ENCODE results near the gene STAT2. TPM values are rescaled to one million over a fixed set of nuclear protein-coding genes. Genes with fewer than 3 reads are reported as not detected.

STAT2 gene
- total RNA-seq, 1 donor from 2014 or later: 47.9 TPM

GRCh38 chr12:56333679-56334489 is 26.0 kb downstream of the STAT2 start, which contains the start of gene PAN2:
Gene PAN2 (minus strand): TSS chr12:56334000. CDS start chr12:56333094, 906 bp downstream.
- peak; percentile 80 for TF ChIP-seq CTCF (IDR thresholded peaks at IDR 0.05; ENCODE audit: insufficient read depth, low read length, severe bottlenecking)
- Histone ChIP-seq H3K4me3 (ENCODE audit: low read depth, low read length) (peak within 1 kb of the TSS; percentile 45), H3K27me3 (ENCODE audit: control insufficient read depth, insufficient read depth, low read length) (no peaks in the 10 kb centered on the region), H3K36me3 (ENCODE audit: control insufficient read depth, insufficient read depth, low read length) (no peaks in the 10 kb centered on the region)
- DNase-seq (ENCODE audit: low read depth) (peak; percentile 93), FAIRE-seq (no peak)

DNA sequence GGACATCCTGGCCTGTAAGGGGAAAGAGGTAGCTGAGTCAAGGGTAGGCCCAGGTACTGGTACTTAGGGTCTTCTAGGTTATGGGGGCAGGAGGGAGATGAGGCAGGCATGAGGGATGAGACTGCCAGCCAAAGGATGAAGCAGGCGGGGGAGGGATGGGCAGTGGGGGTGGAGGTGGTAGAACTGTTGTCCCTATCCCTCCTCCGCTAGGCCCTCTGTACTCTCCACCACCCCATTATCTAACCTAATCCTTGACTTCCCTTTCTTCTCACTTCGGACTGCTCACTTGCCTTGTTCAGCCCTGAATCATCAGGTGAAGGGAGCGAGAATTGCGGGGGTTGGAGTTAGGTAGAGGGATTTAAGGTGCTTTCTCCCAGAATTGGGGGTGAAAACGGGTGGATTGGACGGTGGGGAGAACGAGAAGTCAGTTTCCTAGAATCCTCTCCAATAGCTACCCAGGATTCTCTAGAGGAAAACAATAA is 26.7 kb downstream of the STAT2 start:
- no peak for TF ChIP-seq CTCF (IDR thresholded peaks at IDR 0.05; ENCODE audit: insufficient read depth, low read length, severe bottlenecking)
- Histone ChIP-seq H3K4me3 (ENCODE audit: low read depth, low read length) (peak overlapping the region; percentile 45), H3K27me3 (ENCODE audit: control insufficient read depth, insufficient read depth, low read length) (no peaks in the 10 kb centered on the region), H3K36me3 (ENCODE audit: control insufficient read depth, insufficient read depth, low read length) (no peaks in the 10 kb centered on the region)
- no peak for FAIRE-seq
- peak; percentile 73 for DNase-seq (ENCODE audit: low read depth)

DNA sequence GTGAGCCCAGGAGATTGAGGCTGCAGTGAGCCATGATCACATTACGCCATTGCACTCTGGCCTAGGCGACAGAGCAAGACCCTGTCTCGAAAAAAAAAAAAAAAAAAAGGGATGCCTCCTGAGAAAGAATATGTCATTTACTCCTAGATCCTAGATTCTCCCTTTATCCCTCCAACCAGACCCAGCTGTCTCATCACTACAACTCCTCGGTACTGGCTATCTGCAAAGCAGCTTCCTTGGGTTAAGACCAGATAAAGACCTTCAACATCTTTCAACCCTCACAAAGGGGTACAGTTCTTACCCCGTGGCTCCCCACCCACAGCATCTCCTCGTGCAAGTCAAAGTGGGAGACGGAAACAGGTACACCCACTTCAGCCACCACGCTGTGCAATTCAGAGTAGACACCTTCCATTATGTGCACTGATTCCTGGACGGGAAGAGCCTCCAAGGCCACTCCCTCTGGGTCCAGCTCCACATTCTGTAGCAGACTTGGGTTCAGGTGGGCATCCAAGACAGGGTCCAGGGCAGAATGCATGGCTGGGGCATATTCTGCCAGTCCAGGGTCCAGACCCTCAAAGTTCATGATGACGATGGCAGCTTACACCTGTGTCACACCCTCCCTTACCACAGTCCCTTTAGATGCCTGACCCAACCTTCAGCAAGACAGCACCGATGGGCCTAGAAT is 27.3 kb downstream of the STAT2 start:
- Histone ChIP-seq H3K36me3 (ENCODE audit: control insufficient read depth, insufficient read depth, low read length) (peaks cover 4% of the 10 kb centered on the region), H3K27me3 (ENCODE audit: control insufficient read depth, insufficient read depth, low read length) (no peaks in the 10 kb centered on the region), H3K4me3 (ENCODE audit: low read depth, low read length) (peak overlapping the region; percentile 45)
- no peak for FAIRE-seq
- TF ChIP-seq CTCF (IDR thresholded peaks at IDR 0.05; ENCODE audit: insufficient read depth, low read length, severe bottlenecking): no peak
- DNase-seq (ENCODE audit: low read depth): no peak

- TF ChIP-seq CTCF (IDR thresholded peaks at IDR 0.05; ENCODE audit: insufficient read depth, low read length, severe bottlenecking): no peak
- no peaks in the 10 kb centered on the region for H3K27me3 ChIP-seq (ENCODE audit: control insufficient read depth, insufficient read depth, low read length)
- peaks cover 11% of the 10 kb centered on the region for H3K36me3 ChIP-seq (ENCODE audit: control insufficient read depth, insufficient read depth, low read length)
- DNase-seq (ENCODE audit: low read depth) (peak; percentile 53), FAIRE-seq (no peak)
- no peak overlapping the region for H3K4me3 ChIP-seq (ENCODE audit: low read depth, low read length)
These were observed 28.9 kb downstream of the STAT2 start for GRCh38 chr12:56330936-56331490.

- Histone ChIP-seq H3K36me3 (ENCODE audit: control insufficient read depth, insufficient read depth, low read length) (peaks cover 24% of the 10 kb centered on the region), H3K27me3 (ENCODE audit: control insufficient read depth, insufficient read depth, low read length) (no peaks in the 10 kb centered on the region), H3K4me3 (ENCODE audit: low read depth, low read length) (no peak overlapping the region)
- no peak for TF ChIP-seq CTCF (IDR thresholded peaks at IDR 0.05; ENCODE audit: insufficient read depth, low read length, severe bottlenecking)
- FAIRE-seq (no peak), DNase-seq (ENCODE audit: low read depth) (no peak)
These were observed 33.4 kb downstream of the STAT2 start for GRCh38 chr12:56326533-56326932.
